Rectal smooth muscle tissue (tissue), 1 donor: ENCODE results near the gene RAD51B.

Experiments
- H3K27ac ChIP-seq: one replicate; pipeline ENCODE4 v1.7.0; 2013; ENCODE audit warnings: low read depth, low read length, inconsistent platforms
- H3K27me3 ChIP-seq: one replicate; pipeline ENCODE4 v1.7.0; 2013; ENCODE audit warnings: low read length; ENCODE audit not compliant: control insufficient read depth, insufficient read depth
- H3K36me3 ChIP-seq: one replicate; pipeline ENCODE4 v1.7.0; 2013; ENCODE audit warnings: low read length; ENCODE audit not compliant: control insufficient read depth, insufficient read depth
- H3K4me1 ChIP-seq: one replicate; pipeline ENCODE4 v1.7.0; 2013; ENCODE audit warnings: low read length; ENCODE audit not compliant: control insufficient read depth, insufficient read depth
- H3K4me3 ChIP-seq: one replicate; pipeline ENCODE4 v1.7.0; 2013; ENCODE audit warnings: low read length
- H3K9ac ChIP-seq: one replicate; pipeline ENCODE4 v1.7.0; 2013; ENCODE audit warnings: low read length

RAD51B gene

GRCh38 chr14:68446243-68447040 is 626.9 kb downstream of the RAD51B start:
- peaks cover 39% of the 10 kb centered on the region for H3K4me1 ChIP-seq
- no peaks in the 10 kb centered on the region for H3K27me3 ChIP-seq
- H3K4me3 ChIP-seq = no peak overlapping the region
- H3K36me3 ChIP-seq = no peaks in the 10 kb centered on the region
- no peak overlapping the region for H3K9ac ChIP-seq
- H3K27ac ChIP-seq = peak overlapping the region; percentile 45

GRCh38 chr14:68447581-68448251 is 628.1 kb downstream of the RAD51B start:
- peaks cover 36% of the 10 kb centered on the region for H3K4me1 ChIP-seq
- H3K9ac ChIP-seq = no peak overlapping the region
- H3K27ac ChIP-seq = peak overlapping the region; percentile 84
- no peak overlapping the region for H3K4me3 ChIP-seq
- H3K36me3 ChIP-seq = no peaks in the 10 kb centered on the region
- no peaks in the 10 kb centered on the region for H3K27me3 ChIP-seq

- Histone ChIP-seq H3K4me1 (peaks cover 36% of the 10 kb centered on the region), H3K27me3 (no peaks in the 10 kb centered on the region), H3K9ac (no peak overlapping the region), H3K36me3 (no peaks in the 10 kb centered on the region), H3K27ac (peak overlapping the region; percentile 88), H3K4me3 (no peak overlapping the region)
These were observed 628.8 kb downstream of the RAD51B start for GRCh38 chr14:68448252-68448902.

- Histone ChIP-seq H3K36me3 (no peaks in the 10 kb centered on the region), H3K27me3 (no peaks in the 10 kb centered on the region), H3K4me1 (peaks cover 31% of the 10 kb centered on the region), H3K9ac (no peak overlapping the region), H3K4me3 (no peak overlapping the region), H3K27ac (peak overlapping the region; percentile 88)
These were observed 630.1 kb downstream of the RAD51B start for GRCh38 chr14:68449561-68450181.

- Histone ChIP-seq H3K27ac (peak overlapping the region; percentile 56), H3K4me1 (peaks cover 28% of the 10 kb centered on the region), H3K27me3 (no peaks in the 10 kb centered on the region)
These were observed 631.0 kb downstream of the RAD51B start for GRCh38 chr14:68450391-68451120.

GRCh38 chr14:68451696-68452373 is 632.3 kb downstream of the RAD51B start:
- Histone ChIP-seq H3K4me3 (no peak overlapping the region), H3K27ac (no peak overlapping the region), H3K9ac (no peak overlapping the region), H3K27me3 (no peaks in the 10 kb centered on the region), H3K4me1 (peaks cover 28% of the 10 kb centered on the region), H3K36me3 (no peaks in the 10 kb centered on the region)

More at GRCh38 chr14:68450391-68451120, 631.0 kb downstream of the RAD51B start:
- Histone ChIP-seq H3K4me3 (no peak overlapping the region), H3K9ac (no peak overlapping the region), H3K36me3 (no peaks in the 10 kb centered on the region)

GRCh38 chr14:68458253-68458652 is 638.7 kb downstream of the RAD51B start:
- Histone ChIP-seq H3K27me3 (no peaks in the 10 kb centered on the region), H3K4me3 (no peak overlapping the region), H3K4me1 (peaks cover 13% of the 10 kb centered on the region), H3K27ac (no peak overlapping the region), H3K9ac (no peak overlapping the region), H3K36me3 (no peaks in the 10 kb centered on the region)

GRCh38 chr14:68458840-68459469 is 639.4 kb downstream of the RAD51B start:
- peaks cover 13% of the 10 kb centered on the region for H3K4me1 ChIP-seq
- H3K9ac ChIP-seq = no peak overlapping the region
- H3K4me3 ChIP-seq = peak overlapping the region; percentile 10

GRCh38 chr14:68459480-68460136 is 640.0 kb downstream of the RAD51B start:
- H3K27me3 ChIP-seq = no peaks in the 10 kb centered on the region
- H3K27ac ChIP-seq = peak overlapping the region; percentile 66
- H3K36me3 ChIP-seq = no peaks in the 10 kb centered on the region
- H3K9ac ChIP-seq = no peak overlapping the region
- peak overlapping the region; percentile 10 for H3K4me3 ChIP-seq
- peaks cover 13% of the 10 kb centered on the region for H3K4me1 ChIP-seq

More at GRCh38 chr14:68458840-68459469, 639.4 kb downstream of the RAD51B start:
- Histone ChIP-seq H3K36me3 (no peaks in the 10 kb centered on the region), H3K27ac (peak overlapping the region; percentile 66), H3K27me3 (no peaks in the 10 kb centered on the region)

- no peaks in the 10 kb centered on the region for H3K36me3 ChIP-seq
- no peak overlapping the region for H3K4me3 ChIP-seq
- H3K9ac ChIP-seq = no peak overlapping the region
- no peaks in the 10 kb centered on the region for H3K27me3 ChIP-seq
- H3K27ac ChIP-seq = peak overlapping the region; percentile 1
- H3K4me1 ChIP-seq = peaks cover 13% of the 10 kb centered on the region
These were observed 641.0 kb downstream of the RAD51B start for GRCh38 chr14:68460541-68460940.

- no peak overlapping the region for H3K9ac ChIP-seq
- H3K4me1 ChIP-seq = peaks cover 13% of the 10 kb centered on the region
- H3K27ac ChIP-seq = no peak overlapping the region
- no peaks in the 10 kb centered on the region for H3K36me3 ChIP-seq
- no peaks in the 10 kb centered on the region for H3K27me3 ChIP-seq
- no peak overlapping the region for H3K4me3 ChIP-seq
These were observed 641.5 kb downstream of the RAD51B start for GRCh38 chr14:68461086-68461485.
